Measurements from ENCODE around the gene C3AR1. TPM values are rescaled to one million over a fixed set of nuclear protein-coding genes. Genes with fewer than 3 reads are reported as not detected.
A peak's percentile ranks its signal among the peaks of the same experiment; 100 is the strongest.
"Not testable (repeated sequence)": the region's sequence is repeated elsewhere in the genome, so short reads cannot be mapped to it uniquely, and the experiment has no call there.

Gene C3AR1
- total RNA-seq, 1 experiment from 2014 or later: not detected

- no peak overlapping the region for H2BK5ac ChIP-seq (ENCODE audit: insufficient read length, low read length)
- H3T11ph ChIP-seq (ENCODE audit: low read length): no peak overlapping the region
- no peak for DNase-seq
- no peak overlapping the region for H3K4me2 ChIP-seq (ENCODE audit: insufficient read depth, insufficient read length, low read length)
- H4K8ac ChIP-seq (replicated peaks; ENCODE audit: insufficient read length, low read depth, low read length): no peak overlapping the region
- no peaks in the 10 kb centered on the region for H3K9me3 Mint-ChIP-seq
- H3K56ac ChIP-seq (ENCODE audit: insufficient read length, low read depth, low read length): no peak overlapping the region
- peaks cover 4% of the 10 kb centered on the region for H3K79me1 ChIP-seq (ENCODE audit: insufficient read depth, low read depth, low read length, poor library complexity, severe bottlenecking)
- H3K79me2 ChIP-seq (ENCODE audit: insufficient read depth, low read length): peaks cover 4% of the 10 kb centered on the region; the same call in 1 of the 2 replicates
- no peak overlapping the region for H4K5ac ChIP-seq (ENCODE audit: insufficient read length, low read depth, low read length)
- no peak overlapping the region for H2BK20ac ChIP-seq (ENCODE audit: low read depth, low read length, poor library complexity, severe bottlenecking)
- H3K9me3 ChIP-seq (ENCODE audit: control insufficient read depth, low read depth, low read length): no peaks in the 10 kb centered on the region
- WGBS (ENCODE audit: extremely low coverage, insufficient read length, low lambda C conversion rate): no CpG with 5 or more reads among the region's 2 CpGs
- no peak overlapping the region for H3K27ac ChIP-seq (ENCODE audit: insufficient read length, low read depth, low read length)
- no peaks in the 10 kb centered on the region for H3K27me3 Mint-ChIP-seq (ENCODE audit: low read depth)
- no peak overlapping the region for H2BK12ac ChIP-seq (ENCODE audit: insufficient read length, low read depth, low read length)
- H3K27me3 ChIP-seq (ENCODE audit: insufficient read depth, low read length): no peaks in the 10 kb centered on the region
- H3K4me3 Mint-ChIP-seq: no peak overlapping the region
- H3K27ac Mint-ChIP-seq: no peak overlapping the region
- no peak overlapping the region for H2BK15ac ChIP-seq (ENCODE audit: low read depth, low read length)
- H3K23ac ChIP-seq (ENCODE audit: insufficient read length, low read depth, low read length): no peak overlapping the region
- H3K4me1 ChIP-seq (ENCODE audit: insufficient read depth, low read length): no peaks in the 10 kb centered on the region; the same call in 1 of the 2 replicates
- no peaks in the 10 kb centered on the region for H4K20me1 ChIP-seq (ENCODE audit: control insufficient read depth, insufficient read depth, insufficient read length)
- no peak overlapping the region for H3K18ac ChIP-seq (ENCODE audit: insufficient read length, low read depth, low read length)
- TF ChIP-seq CTCF (conservative IDR thresholded peaks at IDR 0.05): no peak
- H3K36me3 Mint-ChIP-seq (ENCODE audit: insufficient read depth in 1 of 3, low read depth in 3 of 3): peaks cover under 1 to 32% (median 25%) of the 10 kb centered on the region in 3 experiments; a peak in 6 of 7 replicates
- H3K4me1 Mint-ChIP-seq: peaks cover 6 to 8% of the 10 kb centered on the region in 2 experiments
- H2AFZ ChIP-seq (ENCODE audit: low read length): no peak overlapping the region
- H3K4ac ChIP-seq (ENCODE audit: low read depth, low read length): no peak overlapping the region
- no peak overlapping the region for H2BK120ac ChIP-seq (ENCODE audit: low read depth, low read length, poor library complexity, severe bottlenecking)
- no peak overlapping the region for H4K91ac ChIP-seq (ENCODE audit: insufficient read length, low read depth, low read length)
- H2AK5ac ChIP-seq (ENCODE audit: insufficient read length, low read length): no peak overlapping the region
- no peak overlapping the region for H3K9ac ChIP-seq (ENCODE audit: extremely low read depth, insufficient read length, low read length)
- H3K23me2 ChIP-seq (ENCODE audit: insufficient read length, low read depth, low read length, poor library complexity, severe bottlenecking): peaks cover 3% of the 10 kb centered on the region
- H3K14ac ChIP-seq (ENCODE audit: insufficient read depth, low read length): no peak overlapping the region
Measured at GRCh38 chr12:8087666-8088065, 21.5 kb upstream of the C3AR1 start.

GRCh38 chr12:8084351-8084750 is 18.2 kb upstream of the C3AR1 start:
- H3K23ac ChIP-seq (ENCODE audit: insufficient read length, low read depth, low read length); H3K27me3 Mint-ChIP-seq (ENCODE audit: low read depth); H2BK5ac ChIP-seq (ENCODE audit: insufficient read length, low read length); H2AFZ ChIP-seq (ENCODE audit: low read length); H3K4ac ChIP-seq (ENCODE audit: low read depth, low read length); H3K23me2 ChIP-seq (ENCODE audit: insufficient read length, low read depth, low read length, poor library complexity, severe bottlenecking); H4K20me1 ChIP-seq (ENCODE audit: control insufficient read depth, insufficient read depth, insufficient read length); H4K5ac ChIP-seq (ENCODE audit: insufficient read length, low read depth, low read length); H3K4me2 ChIP-seq (ENCODE audit: insufficient read depth, insufficient read length, low read length); H2BK12ac ChIP-seq (ENCODE audit: insufficient read length, low read depth, low read length); H3K18ac ChIP-seq (ENCODE audit: insufficient read length, low read depth, low read length); H3K79me2 ChIP-seq (ENCODE audit: insufficient read depth, low read length); H2BK15ac ChIP-seq (ENCODE audit: low read depth, low read length); H2BK120ac ChIP-seq (ENCODE audit: low read depth, low read length, poor library complexity, severe bottlenecking); H3T11ph ChIP-seq (ENCODE audit: low read length); H3K9me3 Mint-ChIP-seq; H3K27me3 ChIP-seq (ENCODE audit: insufficient read depth, low read length); H3K4me1 ChIP-seq (ENCODE audit: insufficient read depth, low read length); H3K4me3 Mint-ChIP-seq; H3K9me3 ChIP-seq (ENCODE audit: control insufficient read depth, low read depth, low read length); H3K36me3 Mint-ChIP-seq (ENCODE audit: insufficient read depth in 1 of 3, low read depth in 3 of 3); H3K14ac ChIP-seq (ENCODE audit: insufficient read depth, low read length); H4K8ac ChIP-seq (replicated peaks; ENCODE audit: insufficient read length, low read depth, low read length); H3K27ac ChIP-seq (ENCODE audit: insufficient read length, low read depth, low read length); H3K9ac ChIP-seq (ENCODE audit: extremely low read depth, insufficient read length, low read length); DNase-seq; H3K56ac ChIP-seq (ENCODE audit: insufficient read length, low read depth, low read length); H2AK5ac ChIP-seq (ENCODE audit: insufficient read length, low read length); H3K79me1 ChIP-seq (ENCODE audit: insufficient read depth, low read depth, low read length, poor library complexity, severe bottlenecking); H2BK20ac ChIP-seq (ENCODE audit: low read depth, low read length, poor library complexity, severe bottlenecking); H4K91ac ChIP-seq (ENCODE audit: insufficient read length, low read depth, low read length): not testable (repeated sequence)
- Mint-ChIP-seq H3K27ac (peak overlapping the region in 1 of 3 experiments; percentile 12; a peak in 1 of 7 replicates), H3K4me1 (peaks cover 13 to 16% of the 10 kb centered on the region in 2 experiments)
- no CpG with 5 or more reads among the region's 3 CpGs for WGBS (ENCODE audit: extremely low coverage, insufficient read length, low lambda C conversion rate)

Measured in H9 (cell line).